ENCODE measurements around the gene PGBD1. TPM values are rescaled to one million over a fixed set of nuclear protein-coding genes. Genes with fewer than 3 reads are reported as not detected.
A peak's percentile ranks its signal among the peaks of the same experiment; 100 is the strongest.

Gene PGBD1
- total and polyA plus RNA-seq, 2 donors (not counting 3 experiments of a cell fraction or from before 2014, with no cell fraction given), result 4.2 to 9.6 TPM

GRCh38 chr6:28280595-28281287 lies 631 bp upstream of the PGBD1 start:
- intact Hi-C loops (cut with micrococcal nuclease) (loop anchor here (1.0 to 10.0 kb wide), 10 partner anchors 14 to 404 kb away; partner anchors contain the start of genes ZKSCAN3, ZKSCAN4, ZKSCAN8 and ZNF165), dilution Hi-C loops (cut with MboI; ENCODE audit: extremely low pct_ligation_motif_present, low sequenced_read_pairs) (no loop called here)
- Histone ChIP-seq H3K27me3 (ENCODE audit: control insufficient read depth in 2 of 2, insufficient read depth in 2 of 2, low read length in 2 of 2) (no peaks in the 10 kb centered on the region), H3K27ac (ENCODE audit: insufficient read depth, low read depth, low read length) (peak overlapping the region; percentile 46), H3K79me2 (ENCODE audit: control insufficient read depth, insufficient read depth, low read length) (peaks cover 16% of the 10 kb centered on the region), H3K9ac (replicated peaks; ENCODE audit: extremely low read depth, insufficient read depth, low read length) (peak overlapping the region; percentile 82), H3K4me2 (ENCODE audit: insufficient read depth, low read length) (peak overlapping the region; percentile 96), H3K9me3 (replicated peaks; ENCODE audit: control insufficient read depth, insufficient read depth, low read length) (no peaks in the 10 kb centered on the region), H3K4me1 (ENCODE audit: control insufficient read depth, extremely low read depth, insufficient read depth, low read length) (peaks cover 7% of the 10 kb centered on the region), H3K9me1 (replicated peaks; ENCODE audit: control insufficient read depth, extremely low read depth, insufficient read depth, low read length) (no peaks in the 10 kb centered on the region), H3K4me3 (replicated peaks in 1 of 3; ENCODE audit: insufficient read depth in 1 of 3, low read depth in 1 of 3, low read length in 3 of 3) (peak overlapping the region; percentile 68 to 96 (median 93)), H3K36me3 (ENCODE audit: control insufficient read depth in 2 of 2, extremely low read depth in 1 of 2, insufficient read depth in 2 of 2, low read length in 2 of 2) (peaks cover 5 to 12% of the 10 kb centered on the region in 2 experiments), H2AFZ (ENCODE audit: low read depth, low read length) (peak overlapping the region; percentile 91), H4K20me1 (replicated peaks; ENCODE audit: control insufficient read depth, extremely low read depth, insufficient read depth, low read length) (no peaks in the 10 kb centered on the region)
- ChIA-PET POLR2A (interaction anchor here (0.5 to 2.1 kb wide), 4 partner anchors 13 to 89 kb away, joined by 3 to 7 read pairs (median 6); partner anchors contain the start of genes ZSCAN26 and ZSCAN31), CTCF (interaction anchor here (0.9 to 1.8 kb wide), 8 partner anchors 11 to 162 kb away, joined by 3 to 19 read pairs (median 4); partner anchors contain the start of genes ZKSCAN8, ZSCAN23 and ZSCAN26)
- no TSS peak for BruUV-seq (replicated peaks)
- FAIRE-seq, result no peak
- DNase-seq (ENCODE audit: low read depth, low spot score), result no peak
- no peak for TF ChIP-seq MAX (IDR thresholded peaks at IDR 0.05; ENCODE audit: insufficient read depth, insufficient read length)
- TF ChIP-seq JUN (IDR thresholded peaks at IDR 0.05; ENCODE audit: borderline replicate concordance, insufficient read depth, insufficient read length, low read depth), result no peak
- no peak for TF ChIP-seq FOS (IDR thresholded peaks at IDR 0.05; ENCODE audit: borderline replicate concordance, insufficient read depth, low read length)
- TF ChIP-seq EZH2 (IDR thresholded peaks at IDR 0.05; ENCODE audit: borderline replicate concordance, low read depth, low read length, severe bottlenecking), result no peak
- TF ChIP-seq MYC (IDR thresholded peaks at IDR 0.05; ENCODE audit: low read depth, low read length), result no peak
- no peak for TF ChIP-seq POLR2A (IDR thresholded peaks at IDR 0.05; ENCODE audit: low read depth, low read length)
- no peak for TF ChIP-seq POLR2AphosphoS5 (IDR thresholded peaks at IDR 0.05; ENCODE audit: insufficient read depth, low read depth, low read length)
- TF ChIP-seq CTCF (IDR thresholded peaks at IDR 0.05; ENCODE audit: extremely low read depth in 1 of 2, insufficient read depth in 1 of 2, low read depth in 1 of 2, low read length in 2 of 2), result no peak
- TF ChIP-seq GATA2 (IDR thresholded peaks at IDR 0.05; ENCODE audit: insufficient read depth, insufficient read length, low read depth, low read length), result no peak
